Stimulated activated CD8-positive, alpha-beta memory T cell treated with anti-CD3 and anti-CD28 coated beads, Interleukin-4, amount 100 ng/mL, for 24 hours (primary cell): ENCODE results near the gene MPPE1.

Experiments
- DNase-seq: peaks from one replicate; pipeline ENCODE4 v3.0.0-alpha.2; 2020; ENCODE audit warnings: low read depth

MPPE1 gene

GRCh38 chr18:11884396-11885030, 23.6 kb downstream of the MPPE1 start:
- DNase-seq, result no peak

- no peak for DNase-seq
Observed at GRCh38 chr18:11883153-11883552, 25.0 kb downstream of the MPPE1 start.

GRCh38 chr18:11882636-11883035, 25.5 kb downstream of the MPPE1 start:
- DNase-seq, result no peak

GRCh38 chr18:11880586-11881304, 27.4 kb downstream of the MPPE1 start:
- no peak for DNase-seq

GRCh38 chr18:11877497-11878135, 30.5 kb downstream of the MPPE1 start:
- DNase-seq, result no peak

- DNase-seq, result no peak
Observed at GRCh38 chr18:11874676-11875075, 33.4 kb downstream of the MPPE1 start.

- no peak for DNase-seq
Observed at GRCh38 chr18:11873670-11874340, 34.3 kb downstream of the MPPE1 start.

- DNase-seq, result no peak
Observed at GRCh38 chr18:11872479-11873136, 35.5 kb downstream of the MPPE1 start.

- DNase-seq, result no peak
Observed at GRCh38 chr18:11871501-11871900, 36.6 kb downstream of the MPPE1 start.

GRCh38 chr18:11868230-11868629, 39.9 kb downstream of the MPPE1 start:
- DNase-seq, result no peak

GRCh38 chr18:11866764-11867163, 41.4 kb downstream of the MPPE1 start:
- no peak for DNase-seq

GRCh38 chr18:11866329-11866728, 41.8 kb downstream of the MPPE1 start:
- no peak for DNase-seq

GRCh38 chr18:11865071-11865470, 43.0 kb downstream of the MPPE1 start:
- no peak for DNase-seq

GRCh38 chr18:11864471-11864870, 43.6 kb downstream of the MPPE1 start:
- no peak for DNase-seq

- DNase-seq, result no peak
Observed at GRCh38 chr18:11862468-11863137, 45.5 kb downstream of the MPPE1 start.

GRCh38 chr18:11861583-11862288, 46.4 kb downstream of the MPPE1 start:
- DNase-seq, result no peak

GRCh38 chr18:11860594-11861450, 47.3 kb downstream of the MPPE1 start:
- no peak for DNase-seq

- no peak for DNase-seq
Observed at GRCh38 chr18:11859903-11860407, 48.2 kb downstream of the MPPE1 start.

GRCh38 chr18:11859282-11859830, 48.8 kb downstream of the MPPE1 start:
- no peak for DNase-seq
